Breast epithelium (tissue), 4 donors: ENCODE results near the gene LMCD1. TPM values are rescaled to one million over a fixed set of nuclear protein-coding genes. Genes with fewer than 3 reads are reported as not detected.
A peak's percentile ranks its signal among the peaks of the same experiment; 100 is the strongest.

Source experiments
- DNase-seq, 2 donors: peaks; one replicate each; pipeline ENCODE4 v3.0.0-alpha.2; 2019; ENCODE audit warnings: low spot score in 2 of 2
- H3K27ac ChIP-seq, 2 donors: fragments of 200-600 bp; sonication (generic) in 1 of 2; one replicate each; pipeline ENCODE4 v1.5.1; 2016 to 2019; ENCODE audit warnings: mild to moderate bottlenecking in 1 of 2
- H3K27me3 ChIP-seq, 2 donors: fragments of 200-600 bp; sonication (generic) in 1 of 2; one replicate each; pipeline versions ENCODE4 v1.5.1 to v1.6.0; 2017 to 2019; ENCODE audit warnings: control low read depth in 1 of 2, mild to moderate bottlenecking in 1 of 2
- H3K36me3 ChIP-seq: fragments of 200-600 bp; one replicate; pipeline ENCODE4 v1.5.1; 2019
- H3K4me1 ChIP-seq, 2 donors: fragments of 200-600 bp; sonication (generic); one replicate each; pipeline ENCODE4 v1.5.1; 2016 to 2019; ENCODE audit warnings: control low read depth in 1 of 2
- H3K4me3 ChIP-seq, 3 donors: fragments of 200-600 bp; sonication (generic); 1 replicate in 2 of 3; 2 replicates in 1 of 3; pipeline ENCODE4 v1.5.1; 2016 to 2019; ENCODE audit warnings: mild to moderate bottlenecking in 3 of 3, moderate library complexity in 2 of 3
- H3K9me3 ChIP-seq, 2 donors: fragments of 200-600 bp; sonication (generic) in 1 of 2; one replicate each; pipeline ENCODE4 v1.5.1; 2016 to 2019; ENCODE audit warnings: control low read depth in 1 of 2
- POLR2A ChIP-seq: fragments of 450-650 bp; IDR thresholded peaks from one replicate; pipeline ENCODE4 v1.6.1; 2016; ENCODE audit warnings: antibody characterized with exemption, mild to moderate bottlenecking, moderate library complexity
- POLR2AphosphoS5 ChIP-seq, 3 donors: sonication (generic); formaldehyde crosslinking; IDR thresholded peaks; one replicate each; pipeline ENCODE4 v1.6.1; 2017; ENCODE audit warnings: antibody characterized with exemption in 3 of 3
- intact Hi-C: fragments of 100-400 bp; cut with DNase I; formaldehyde crosslinking; loops from one replicate; pipeline ENCODE4 v1.15.1; 2023; ENCODE audit warnings: low total_unique reads
- total RNA-seq, 3 donors: library from RNA; depleted of rRNA; stranded (reverse); fragments of >200 nt; gene quantifications; one replicate each; pipeline ENCODE4 v1.1.0, GENCODE V29; 2016
- TF ChIP-seq, protein P1 (sequence below), 3 donors: fragments of 450-650 bp; IDR thresholded peaks; one replicate each; pipeline ENCODE4 v1.5.1; 2016 to 2017; ENCODE audit warnings: antibody characterized with exemption in 3 of 3, mild to moderate bottlenecking in 3 of 3, moderate library complexity in 3 of 3

Gene LMCD1
- total RNA-seq, 3 donors from 2014 or later, result 53.0 to 228 (median 105) TPM

DNA sequence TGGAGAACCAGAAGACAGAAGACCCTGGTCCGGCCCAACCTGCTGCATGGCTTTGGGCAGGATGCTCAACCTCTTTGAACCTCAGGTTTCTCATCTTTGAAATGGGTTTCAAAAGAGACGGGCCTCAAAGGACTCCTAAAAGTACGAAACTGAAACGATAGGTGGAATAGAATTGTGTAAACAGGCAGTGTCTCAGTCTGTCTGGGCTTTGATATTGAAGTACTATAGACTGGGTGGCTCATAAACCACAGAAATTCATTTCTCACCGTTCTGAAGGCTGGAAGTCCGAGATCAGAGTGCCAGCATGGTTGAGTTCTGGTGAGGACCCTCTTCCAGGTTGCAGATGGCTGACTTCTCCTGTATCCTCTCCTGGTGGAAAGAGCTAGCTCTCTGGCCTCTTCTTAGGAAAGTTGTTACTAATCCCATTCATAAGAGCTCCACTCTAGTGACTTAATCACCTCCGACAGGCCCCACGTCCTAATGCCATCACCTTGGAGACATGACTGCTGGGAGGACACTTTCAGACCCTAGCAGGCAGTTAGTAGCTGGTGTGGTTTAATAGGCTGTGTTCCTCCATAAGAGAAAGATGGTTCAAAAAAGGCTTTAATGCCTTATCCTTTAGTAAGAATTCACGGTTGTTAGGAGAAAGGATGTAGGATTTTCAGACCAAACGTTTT is 107.3 kb downstream of the LMCD1 start:
- peak in 1 of 2 donors; percentile 8 for DNase-seq
- no peaks in the 10 kb centered on the region for H3K36me3 ChIP-seq
- no peak overlapping the region for H3K4me3 ChIP-seq
- intact Hi-C loops, result no loop called here
- H3K27me3 ChIP-seq, result no peaks in the 10 kb centered on the region
- H3K4me1 ChIP-seq, result peaks cover 2 to 7% of the 10 kb centered on the region in 2 donors
- TF ChIP-seq, protein P1, sequence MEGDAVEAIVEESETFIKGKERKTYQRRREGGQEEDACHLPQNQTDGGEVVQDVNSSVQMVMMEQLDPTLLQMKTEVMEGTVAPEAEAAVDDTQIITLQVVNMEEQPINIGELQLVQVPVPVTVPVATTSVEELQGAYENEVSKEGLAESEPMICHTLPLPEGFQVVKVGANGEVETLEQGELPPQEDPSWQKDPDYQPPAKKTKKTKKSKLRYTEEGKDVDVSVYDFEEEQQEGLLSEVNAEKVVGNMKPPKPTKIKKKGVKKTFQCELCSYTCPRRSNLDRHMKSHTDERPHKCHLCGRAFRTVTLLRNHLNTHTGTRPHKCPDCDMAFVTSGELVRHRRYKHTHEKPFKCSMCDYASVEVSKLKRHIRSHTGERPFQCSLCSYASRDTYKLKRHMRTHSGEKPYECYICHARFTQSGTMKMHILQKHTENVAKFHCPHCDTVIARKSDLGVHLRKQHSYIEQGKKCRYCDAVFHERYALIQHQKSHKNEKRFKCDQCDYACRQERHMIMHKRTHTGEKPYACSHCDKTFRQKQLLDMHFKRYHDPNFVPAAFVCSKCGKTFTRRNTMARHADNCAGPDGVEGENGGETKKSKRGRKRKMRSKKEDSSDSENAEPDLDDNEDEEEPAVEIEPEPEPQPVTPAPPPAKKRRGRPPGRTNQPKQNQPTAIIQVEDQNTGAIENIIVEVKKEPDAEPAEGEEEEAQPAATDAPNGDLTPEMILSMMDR (IDR thresholded peaks at IDR 0.05), result no peak
- TF ChIP-seq POLR2A, result no peak
- no peak for TF ChIP-seq POLR2AphosphoS5 (IDR thresholded peaks at IDR 0.05)
- no peaks in the 10 kb centered on the region for H3K9me3 ChIP-seq
- no peak overlapping the region for H3K27ac ChIP-seq

DNA sequence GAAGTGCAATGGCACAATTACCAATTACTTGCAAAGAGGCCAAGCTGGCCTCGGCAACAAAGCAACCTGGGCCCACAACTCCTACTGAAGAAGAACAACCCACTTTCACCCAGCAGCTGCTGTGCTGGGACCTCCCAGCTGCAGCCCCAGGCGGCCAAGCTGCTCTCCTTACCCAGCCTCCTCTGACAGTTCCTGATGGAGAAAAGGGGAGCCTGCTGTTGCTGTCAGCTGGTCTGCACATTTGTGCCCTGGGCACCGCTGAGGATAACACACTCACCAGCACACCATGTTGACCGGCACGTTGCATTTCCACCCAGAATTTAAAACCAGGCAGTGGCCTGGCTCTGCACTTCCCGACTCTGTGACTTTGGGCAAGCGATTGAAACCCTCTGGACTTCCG is 109.3 kb downstream of the LMCD1 start:
- no peak overlapping the region for H3K4me3 ChIP-seq
- H3K9me3 ChIP-seq, result no peaks in the 10 kb centered on the region
- H3K27ac ChIP-seq, result no peak overlapping the region
- peaks cover 2 to 7% of the 10 kb centered on the region in 2 donors for H3K4me1 ChIP-seq
- H3K27me3 ChIP-seq, result no peaks in the 10 kb centered on the region
- no peaks in the 10 kb centered on the region for H3K36me3 ChIP-seq
- intact Hi-C loops, result loop anchor here (10.0 kb wide), 1 partner anchor 1664 kb away; no protein-coding TSS in a partner anchor
- TF ChIP-seq POLR2A (no peak), POLR2AphosphoS5 (IDR thresholded peaks at IDR 0.05) (no peak)
- TF ChIP-seq, protein P1 (IDR thresholded peaks at IDR 0.05), result no peak
- no peak for DNase-seq

DNA sequence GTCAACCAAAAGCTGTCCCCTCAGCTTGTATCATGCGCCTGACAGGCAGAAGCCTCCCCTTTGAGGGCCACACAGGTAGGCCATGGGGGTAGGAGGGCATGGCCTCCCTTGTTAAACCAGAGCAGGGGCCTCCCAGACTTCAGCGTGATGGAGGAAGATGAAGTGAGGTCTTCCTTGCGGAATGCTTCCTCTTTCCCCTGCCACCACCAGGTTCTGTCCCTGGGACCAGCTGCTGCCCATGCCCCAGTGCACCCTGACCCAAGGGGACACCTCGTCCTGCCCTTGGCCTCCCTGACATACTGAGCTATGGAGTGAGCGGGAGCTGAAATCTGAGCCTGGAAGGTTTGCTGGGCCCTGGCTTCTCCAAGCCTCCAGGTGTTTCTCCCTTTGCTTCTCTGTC is 116.3 kb downstream of the LMCD1 start:
- H3K36me3 ChIP-seq, result no peaks in the 10 kb centered on the region
- H3K27ac ChIP-seq, result no peak overlapping the region
- peaks cover 0 to 6% of the 10 kb centered on the region in 2 donors for H3K9me3 ChIP-seq
- intact Hi-C loops, result loop anchor here (2.0 to 10.0 kb wide), 2 partner anchors 51 to 1657 kb away; no protein-coding TSS in a partner anchor
- H3K27me3 ChIP-seq, result no peaks in the 10 kb centered on the region
- H3K4me3 ChIP-seq, result no peak overlapping the region
- TF ChIP-seq POLR2A (no peak), POLR2AphosphoS5 (IDR thresholded peaks at IDR 0.05) (no peak)
- TF ChIP-seq, protein P1 (IDR thresholded peaks at IDR 0.05), result no peak
- H3K4me1 ChIP-seq, result no peaks in the 10 kb centered on the region
- no peak for DNase-seq

GRCh38 chr3:8618950-8619349 is 117.3 kb downstream of the LMCD1 start:
- Histone ChIP-seq H3K9me3 (peaks cover 0 to 6% of the 10 kb centered on the region in 2 donors), H3K4me3 (no peak overlapping the region), H3K4me1 (no peaks in the 10 kb centered on the region), H3K27ac (no peak overlapping the region), H3K36me3 (no peaks in the 10 kb centered on the region), H3K27me3 (no peaks in the 10 kb centered on the region)
- intact Hi-C loops, result loop anchor here (2.0 to 10.0 kb wide), 2 partner anchors 52 to 1656 kb away; no protein-coding TSS in a partner anchor
- no peak for DNase-seq
- no peak for TF ChIP-seq POLR2A

DNA sequence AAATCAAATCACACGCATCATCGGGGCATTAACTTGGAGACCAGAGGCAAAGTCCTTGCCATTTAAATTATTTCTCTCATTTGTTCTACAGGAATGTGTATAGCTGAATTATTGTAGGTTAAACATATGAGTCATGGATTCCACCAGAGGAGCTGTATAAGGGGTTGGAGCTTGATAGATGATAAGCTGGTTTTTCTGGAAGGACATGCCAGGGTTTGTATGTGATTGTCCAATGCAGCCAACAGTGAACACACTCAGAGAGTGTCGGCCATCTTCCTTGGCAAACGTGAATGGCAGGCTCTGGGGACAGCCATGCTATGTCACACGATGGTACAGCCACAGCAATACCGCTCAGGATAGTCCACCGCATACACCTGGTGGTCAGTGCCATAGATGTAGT is 117.9 kb downstream of the LMCD1 start:
- Histone ChIP-seq H3K9me3 (peaks cover 0 to 6% of the 10 kb centered on the region in 2 donors), H3K36me3 (no peaks in the 10 kb centered on the region), H3K4me3 (no peak overlapping the region), H3K27me3 (no peaks in the 10 kb centered on the region), H3K27ac (no peak overlapping the region), H3K4me1 (no peaks in the 10 kb centered on the region)
- TF ChIP-seq POLR2A (no peak), POLR2AphosphoS5 (IDR thresholded peaks at IDR 0.05) (no peak)
- TF ChIP-seq, protein P1 (IDR thresholded peaks at IDR 0.05), result no peak
- DNase-seq, result no peak
- intact Hi-C loops, result loop anchor here (2.0 to 10.0 kb wide), 2 partner anchors 53 to 1655 kb away; no protein-coding TSS in a partner anchor
